ENCODE data around the gene CCDC190.
A peak's percentile ranks its signal among the peaks of the same experiment; 100 is the strongest.
"Not testable (repeated sequence)": the region's sequence is repeated elsewhere in the genome, so short reads cannot be mapped to it uniquely, and the experiment has no call there.

CCDC190 gene, protein sequence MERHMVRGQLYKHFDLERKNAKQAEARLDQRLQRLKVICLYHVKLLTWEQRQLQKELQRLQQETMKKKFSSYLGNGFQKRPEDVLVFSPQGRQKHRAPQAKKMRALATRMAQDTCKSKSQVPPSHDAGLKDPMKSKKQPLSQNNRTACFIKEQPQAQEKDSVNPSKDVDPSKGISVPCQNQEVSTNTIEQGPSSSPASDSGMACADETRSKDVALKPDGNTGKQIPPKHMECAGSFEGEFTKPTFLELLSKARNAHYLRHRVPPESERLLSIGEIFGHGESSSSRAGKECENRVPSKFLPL

GRCh38 chr1:162861101-162861500, at the start of gene CCDC190:
TSS of gene CCDC190 (minus strand) at chr1:162861175. CDS start at chr1:162859646, 1,529 bp downstream.
- no peak for DNase-seq

GRCh38 chr1:162910161-162910560, 49.2 kb upstream of the CCDC190 start:
- no peak for DNase-seq

- DNase-seq = no peak
Measured at GRCh38 chr1:162908780-162909179, 47.8 kb upstream of the CCDC190 start.

- no peak for DNase-seq
Measured at GRCh38 chr1:162908236-162908635, 47.3 kb upstream of the CCDC190 start.

- DNase-seq = no peak
Measured at GRCh38 chr1:162906485-162906884, 45.5 kb upstream of the CCDC190 start.

- peak; percentile 40 for DNase-seq
Measured at GRCh38 chr1:162905174-162906158, 44.5 kb upstream of the CCDC190 start.

- DNase-seq = no peak
Measured at GRCh38 chr1:162904579-162904978, 43.6 kb upstream of the CCDC190 start.

GRCh38 chr1:162904023-162904422, 43.0 kb upstream of the CCDC190 start:
- no peak for DNase-seq

DNA sequence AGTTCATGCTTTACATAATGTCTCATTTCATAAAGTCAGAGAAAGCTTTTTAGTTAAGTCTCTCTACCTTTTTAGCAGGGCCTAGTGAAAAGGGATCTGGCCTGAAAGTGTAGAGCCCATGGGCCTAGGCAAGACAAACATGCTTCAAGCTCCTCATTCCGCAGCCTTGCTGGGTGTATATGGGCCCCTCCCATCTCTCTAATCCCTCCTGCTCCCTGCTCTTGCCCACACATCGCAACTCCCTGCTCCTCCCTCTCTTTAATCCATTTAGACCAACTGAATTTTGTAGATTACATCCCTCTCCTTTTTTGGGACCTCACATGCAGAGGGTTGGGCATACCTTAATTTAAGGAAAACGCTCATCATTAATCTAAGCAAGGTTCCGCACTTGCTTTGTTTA, 42.3 kb upstream of the CCDC190 start:
- no peak for DNase-seq

- DNase-seq = no peak
Measured at GRCh38 chr1:162902416-162902815, 41.4 kb upstream of the CCDC190 start.

DNA sequence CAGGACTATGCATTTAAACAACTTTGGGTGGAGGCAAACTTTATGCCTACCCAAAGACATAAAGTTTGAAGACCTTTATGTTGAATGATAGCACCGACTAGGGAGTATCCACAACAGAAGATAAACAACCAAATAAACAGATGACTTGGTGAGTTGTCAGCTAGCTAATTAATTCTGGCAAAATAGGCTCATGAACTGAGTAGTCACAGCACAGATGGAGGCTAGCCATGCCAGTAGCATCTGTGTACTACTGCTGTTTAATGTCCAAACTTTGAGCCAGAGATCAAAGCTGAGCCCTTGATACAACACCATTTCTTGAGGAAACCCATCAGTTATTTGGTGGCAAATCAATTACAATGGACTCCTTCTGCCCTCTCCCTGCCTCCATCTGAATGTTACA, 40.3 kb upstream of the CCDC190 start:
- no peak for DNase-seq

DNA sequence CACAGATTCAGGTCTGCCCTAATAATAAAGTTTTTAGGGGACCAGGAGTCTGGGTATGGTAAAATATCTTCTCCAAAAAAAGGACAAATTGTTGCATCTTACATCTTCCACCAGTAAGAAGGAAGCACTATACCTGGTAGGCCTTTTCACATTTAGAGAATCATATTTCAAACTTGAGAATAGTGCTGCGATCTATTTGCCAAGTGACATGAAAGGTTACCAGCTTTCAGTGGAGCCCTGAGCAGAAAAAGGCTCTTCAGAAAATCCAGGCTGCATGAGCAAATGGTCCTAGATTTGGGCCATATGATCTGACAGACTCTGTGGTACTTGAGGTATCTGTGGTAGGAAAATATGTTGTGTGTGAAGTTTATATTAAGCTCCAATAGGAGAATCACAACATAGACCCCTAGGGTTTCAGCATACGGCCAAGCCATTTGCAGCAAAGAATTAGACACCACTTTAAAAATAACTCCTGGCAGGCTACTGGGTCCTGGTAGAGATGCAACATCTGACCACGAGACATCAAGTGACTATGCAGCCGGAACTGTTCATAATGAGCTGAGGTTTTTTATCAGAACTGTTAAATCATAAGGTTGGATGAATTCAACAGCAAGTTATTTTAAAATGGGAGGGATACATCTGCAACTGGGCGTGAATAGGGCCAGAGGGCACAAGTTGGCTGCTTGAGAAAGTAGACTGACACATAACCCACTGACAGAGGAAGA, 38.6 kb upstream of the CCDC190 start:
- no peak for DNase-seq

GRCh38 chr1:162893612-162893908, 32.6 kb upstream of the CCDC190 start:
- DNase-seq = no peak

DNA sequence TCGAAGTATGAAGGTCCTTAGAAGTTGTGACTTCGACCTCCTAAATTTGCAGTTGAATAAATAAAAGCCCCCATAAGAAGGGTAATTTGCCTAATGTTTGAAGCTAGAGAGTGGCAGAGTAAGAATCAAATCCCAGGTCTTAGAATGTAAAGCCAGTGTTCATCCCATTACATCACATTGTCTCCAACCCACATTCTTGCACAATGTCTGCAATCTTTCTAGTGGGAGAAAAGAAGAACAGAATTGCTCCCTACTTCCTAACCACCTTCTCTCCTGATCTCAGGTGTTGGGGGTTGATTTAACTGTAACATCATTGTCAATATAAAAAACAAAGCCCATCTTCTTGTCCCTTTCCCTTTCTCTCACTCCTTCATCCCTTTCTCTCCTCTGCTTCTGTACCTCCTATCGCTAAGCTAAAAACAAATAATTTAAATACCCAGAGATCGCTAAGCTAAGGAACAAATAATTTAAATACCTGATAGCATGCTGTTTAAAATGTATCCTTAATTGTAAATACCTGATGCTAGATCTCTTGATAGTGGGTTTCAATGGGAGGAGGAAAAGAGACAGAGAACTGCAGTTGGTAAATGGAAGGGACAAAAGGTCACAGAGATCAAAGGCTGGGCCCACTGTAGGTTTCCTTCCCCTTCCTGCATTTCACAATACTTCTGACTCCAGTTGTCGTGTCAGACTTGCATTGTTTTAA, 32.1 kb upstream of the CCDC190 start:
- DNase-seq = no peak

DNA sequence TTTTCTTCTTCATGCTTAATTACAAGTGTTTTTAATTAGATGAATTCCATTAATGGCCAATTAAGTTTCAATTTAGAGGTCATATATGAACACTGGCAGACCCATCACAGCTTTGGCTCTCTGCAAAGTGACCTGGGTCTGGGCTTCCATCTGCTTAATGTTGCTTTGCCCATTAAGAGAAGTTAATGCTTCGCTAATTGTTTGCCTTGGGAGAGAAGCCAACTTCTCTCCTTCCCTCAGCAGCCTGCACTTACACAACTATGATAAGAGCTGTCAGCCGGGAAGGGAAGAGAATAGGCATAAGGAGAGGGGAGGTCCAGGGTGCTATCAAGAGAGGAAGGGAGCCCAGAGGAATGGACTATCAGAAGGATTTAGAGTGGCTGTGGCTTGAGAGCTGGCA, 29.0 kb upstream of the CCDC190 start:
- DNase-seq = no peak

DNA sequence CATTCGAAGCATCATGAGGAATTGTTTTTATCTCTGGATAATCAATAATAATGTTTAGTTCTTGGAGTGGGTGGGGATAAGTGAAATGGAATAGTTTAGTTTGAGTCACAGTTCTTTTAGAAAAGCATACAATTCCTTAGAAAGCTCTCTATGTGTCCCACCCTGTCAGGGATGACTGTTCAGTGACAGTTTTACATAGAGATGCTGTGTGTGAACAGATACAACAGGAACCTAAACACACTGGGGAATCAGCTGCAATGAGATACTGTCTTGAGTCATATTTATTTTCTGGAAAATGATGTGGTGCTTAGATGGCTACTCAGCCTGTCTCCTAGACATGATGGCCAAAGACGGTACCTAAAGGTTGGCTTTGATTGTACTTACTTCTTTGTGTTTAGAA, 25.7 kb upstream of the CCDC190 start:
- DNase-seq = no peak

- DNase-seq = no peak
Measured at GRCh38 chr1:162885265-162885664, 24.3 kb upstream of the CCDC190 start.

DNA sequence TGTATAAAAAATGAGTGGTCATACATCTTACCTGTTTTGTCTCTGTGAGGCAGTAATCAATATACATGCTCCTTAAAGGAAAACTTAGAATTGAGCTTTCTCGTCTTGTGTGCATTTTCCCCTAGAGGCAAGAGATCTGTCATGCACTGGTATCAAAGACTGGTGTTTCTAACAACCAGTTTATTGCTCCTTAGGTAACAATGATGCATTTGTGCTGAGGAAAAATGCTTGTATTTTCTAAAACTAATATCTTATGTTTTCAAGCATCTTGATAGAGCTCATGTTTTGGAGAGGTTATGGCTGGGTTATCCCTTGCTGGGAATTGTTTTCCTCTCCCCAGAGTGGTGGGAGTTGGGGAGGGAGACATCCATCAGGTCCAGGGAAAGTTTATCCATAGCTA, 23.9 kb upstream of the CCDC190 start:
- no peak for DNase-seq

GRCh38 chr1:162882248-162882674, 21.3 kb upstream of the CCDC190 start:
- DNase-seq = peak; percentile 49

DNA sequence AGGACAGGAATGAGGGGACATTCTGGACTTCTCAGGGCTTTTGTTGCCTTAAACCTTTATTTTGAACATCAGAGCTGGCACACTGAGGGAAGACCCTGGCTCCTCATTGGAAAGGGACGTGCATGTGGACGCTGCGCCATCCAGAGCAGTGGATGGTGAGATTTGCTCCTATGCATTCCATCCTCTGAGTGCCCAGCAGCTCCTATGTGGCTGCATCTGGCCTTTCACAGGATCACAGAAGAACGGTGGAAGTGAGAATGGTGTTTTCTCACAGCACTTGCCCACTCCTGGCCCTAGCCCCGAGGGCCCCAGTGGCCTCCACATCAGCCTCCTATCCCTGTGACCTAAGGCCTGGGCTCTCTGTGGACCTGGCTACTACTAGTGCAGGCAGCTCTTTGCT, 20.6 kb upstream of the CCDC190 start:
- no peak for DNase-seq

- not testable (repeated sequence) for DNase-seq
Measured at GRCh38 chr1:162880617-162881016, 19.6 kb upstream of the CCDC190 start.

GRCh38 chr1:162878000-162878596, 17.1 kb upstream of the CCDC190 start:
- DNase-seq = no peak

All from NCI-H1436 treated with DMSO at 0.1 percent for 48 hours (cell line).